IMR-90 (cell line): ENCODE results near the gene SAMD15. TPM values are rescaled to one million over a fixed set of nuclear protein-coding genes. Genes with fewer than 3 reads are reported as not detected.

Source experiments
- ATAC-seq: fragments of 200-7000 bp; cut with Tn5 transposase; 2 replicates; pipeline ENCODE4 v1.9.1; 2020; ENCODE audit warnings: low read depth, mild to moderate bottlenecking, moderate library complexity
- BruUV-seq: library from RNA; stranded (reverse); fragments of 400-500 nt; replicated peaks from 2 replicates; lab custom pipeline; 2021; lab: Mats Ljungman, UMichigan
- CTCF ChIA-PET: fragments of 300-600 bp; formaldehyde crosslinking; extraction: SDS; loops from one replicate; lab custom pipeline; 2021; ENCODE audit warnings: antibody characterized with exemption; lab: Yijun Ruan, JAX
- POLR2A ChIA-PET: fragments of 300-600 bp; sonication (Branson Sonifier 250); formaldehyde crosslinking; loops from one replicate; lab custom pipeline; 2022; ENCODE audit warnings: antibody characterized with exemption; ENCODE audit not compliant: unreplicated experiment; lab: Charles Lee
- DNase-seq: peaks from one replicate; pipeline ENCODE4 v3.0.0; 2013
- H2AFZ ChIP-seq: replicated peaks from 2 replicates; pipeline ENCODE3; 2013; ENCODE audit warnings: low read length, mild to moderate bottlenecking; ENCODE audit not compliant: poor library complexity
- H2AK5ac ChIP-seq: 2 replicates; pipeline ENCODE4 v1.6.1; 2013; ENCODE audit warnings: low read depth, low read length, inconsistent platforms
- H2AK9ac ChIP-seq: replicated peaks from 2 replicates; pipeline ENCODE3; 2013; ENCODE audit warnings: mild to moderate bottlenecking, low read depth, low read length, moderate library complexity; ENCODE audit not compliant: poor library complexity
- H2BK120ac ChIP-seq: 2 replicates; pipeline ENCODE4 v1.6.1; 2013; ENCODE audit warnings: low read depth, low read length, inconsistent platforms
- H2BK15ac ChIP-seq: 3 replicates; pipeline ENCODE4 v1.6.1; 2013; ENCODE audit warnings: low read depth, low read length, inconsistent platforms
- H2BK20ac ChIP-seq: 2 replicates; pipeline ENCODE4 v1.6.1; 2013; ENCODE audit warnings: low read depth, mild to moderate bottlenecking, inconsistent platforms, low read length, moderate library complexity
- H2BK5ac ChIP-seq: 2 replicates; pipeline ENCODE4 v1.6.1; 2013; ENCODE audit warnings: mild to moderate bottlenecking, low read depth, low read length, inconsistent platforms; ENCODE audit not compliant: poor library complexity, severe bottlenecking
- H3K14ac ChIP-seq: replicated peaks from 2 replicates; pipeline ENCODE4 v1.6.1; 2013; ENCODE audit warnings: low read depth, low read length, inconsistent platforms
- H3K18ac ChIP-seq: 2 replicates; pipeline ENCODE4 v1.6.1; 2013; ENCODE audit warnings: low read depth, low read length, control low read depth
- H3K23ac ChIP-seq: 2 replicates; pipeline ENCODE4 v1.6.1; 2013; ENCODE audit warnings: low read depth, low read length, inconsistent platforms
- H3K27ac ChIP-seq: 2 replicates; pipeline ENCODE4 v1.5.1; 2013; ENCODE audit warnings: mild to moderate bottlenecking, control low read depth, low read length; ENCODE audit not compliant: insufficient read depth
- H3K27me3 ChIP-seq: 2 replicates; pipeline ENCODE4 v1.6.1; 2013; ENCODE audit warnings: low read length; ENCODE audit not compliant: control insufficient read depth, insufficient read depth
- H3K36me3 ChIP-seq: 2 replicates; pipeline ENCODE4 v1.6.1; 2013; ENCODE audit warnings: low read length, mixed read lengths; ENCODE audit not compliant: control insufficient read depth, insufficient read depth
- H3K4ac ChIP-seq: 2 replicates; pipeline ENCODE4 v1.6.1; 2013; ENCODE audit warnings: low read depth, low read length, inconsistent platforms
- H3K4me1 ChIP-seq: 2 replicates; pipeline ENCODE4 v1.6.1; 2013; ENCODE audit warnings: low read length, mixed read lengths; ENCODE audit not compliant: control insufficient read depth, insufficient read depth
- H3K4me2 ChIP-seq: 2 replicates; pipeline ENCODE4 v1.6.1; 2013; ENCODE audit warnings: low read depth, mild to moderate bottlenecking, control low read depth, low read length, moderate library complexity
- H3K4me3 ChIP-seq: 2 replicates; pipeline ENCODE4 v1.5.1; 2013; ENCODE audit warnings: low read depth, mild to moderate bottlenecking, control low read depth, low read length, moderate library complexity; ENCODE audit not compliant: insufficient read depth
- H3K56ac ChIP-seq: 2 replicates; pipeline ENCODE4 v1.6.1; 2013; ENCODE audit warnings: low read length, inconsistent platforms; ENCODE audit not compliant: insufficient read depth; ENCODE audit errors: extremely low read depth
- H3K79me1 ChIP-seq, 2 experiments: 2 replicates each; pipeline ENCODE4 v1.6.1; 2013; ENCODE audit warnings: low read length in 2 of 2, inconsistent platforms in 1 of 2, low read depth in 1 of 2
- H3K9ac ChIP-seq: 2 replicates; pipeline ENCODE4 v1.6.1; 2013; ENCODE audit warnings: low read depth, low read length, control low read depth
- H3K9me1 ChIP-seq: 2 replicates; pipeline ENCODE4 v1.6.1; 2013; ENCODE audit warnings: low read length, inconsistent platforms; ENCODE audit not compliant: insufficient read depth
- H3K9me3 ChIP-seq: 2 replicates; pipeline ENCODE4 v1.6.1; 2013; ENCODE audit warnings: low read length; ENCODE audit not compliant: control insufficient read depth, insufficient read depth
- H4K20me1 ChIP-seq: 2 replicates; pipeline ENCODE4 v1.6.1; 2013; ENCODE audit warnings: low read length, inconsistent platforms; ENCODE audit not compliant: insufficient read depth
- H4K5ac ChIP-seq: 2 replicates; pipeline ENCODE4 v1.6.1; 2013; ENCODE audit warnings: mild to moderate bottlenecking, low read depth, low read length, control low read depth
- H4K8ac ChIP-seq, 2 experiments: 2 replicates each; pipeline ENCODE4 v1.6.1; 2013; ENCODE audit warnings: low read depth in 2 of 2, low read length in 2 of 2, control low read depth in 1 of 2, inconsistent platforms in 1 of 2
- H4K91ac ChIP-seq: 2 replicates; pipeline ENCODE4 v1.6.1; 2013; ENCODE audit warnings: low read depth, low read length, inconsistent platforms; ENCODE audit not compliant: insufficient read depth
- BHLHE40 ChIP-seq: fragments of 150-350 bp; IDR thresholded peaks from 2 replicates; pipeline ENCODE4 v1.6.1; 2016; ENCODE audit warnings: mild to moderate bottlenecking, low read depth, low read length
- CEBPB ChIP-seq: IDR thresholded peaks from 2 replicates; pipeline ENCODE4 v1.6.1; 2012; ENCODE audit warnings: low read depth, low read length, improper control_type of control experiment
- CHD1 ChIP-seq: IDR thresholded peaks from 2 replicates; pipeline ENCODE4 v1.6.1; 2012; ENCODE audit warnings: low read depth, low read length, improper control_type of control experiment
- ELK1 ChIP-seq: fragments of 150-350 bp; IDR thresholded peaks from 2 replicates; pipeline ENCODE4 v1.6.1; 2016; ENCODE audit warnings: low read depth, mild to moderate bottlenecking, low read length, moderate library complexity, borderline replicate concordance
- MAFK ChIP-seq: IDR thresholded peaks from 2 replicates; pipeline ENCODE4 v1.6.1; 2012; ENCODE audit warnings: low read depth, low read length, improper control_type of control experiment
- MAZ ChIP-seq: IDR thresholded peaks from 2 replicates; pipeline ENCODE4 v1.6.1; 2012; ENCODE audit warnings: low read depth, mild to moderate bottlenecking, low read length, improper control_type of control experiment, moderate library complexity, borderline replicate concordance
- MXI1 ChIP-seq: IDR thresholded peaks from 2 replicates; pipeline ENCODE4 v1.6.1; 2012; ENCODE audit warnings: low read depth, mild to moderate bottlenecking, low read length, moderate library complexity, borderline replicate concordance
- NFE2L2 ChIP-seq: fragments of 150-350 bp; IDR thresholded peaks from 2 replicates; pipeline ENCODE4 v1.6.1; 2016; ENCODE audit warnings: low read depth, mild to moderate bottlenecking, low read length
- POLR2A ChIP-seq: IDR thresholded peaks from 2 replicates; pipeline ENCODE4 v1.6.1; 2012; ENCODE audit warnings: mild to moderate bottlenecking, low read depth, low read length
- RAD21 ChIP-seq: IDR thresholded peaks from 2 replicates; pipeline ENCODE4 v1.6.1; 2012; ENCODE audit warnings: low read length, improper control_type of control experiment
- RCOR1 ChIP-seq: IDR thresholded peaks from 2 replicates; pipeline ENCODE4 v1.6.1; 2012; ENCODE audit warnings: mild to moderate bottlenecking, low read length, improper control_type of control experiment; ENCODE audit not compliant: insufficient replicate concordance
- RFX5 ChIP-seq: IDR thresholded peaks from 2 replicates; pipeline ENCODE4 v1.8.0; 2012; ENCODE audit warnings: low read depth, mild to moderate bottlenecking, low read length, moderate library complexity
- SMC3 ChIP-seq: fragments of 150-350 bp; IDR thresholded peaks from 2 replicates; pipeline ENCODE4 v1.6.1; 2016; ENCODE audit warnings: low read depth, mild to moderate bottlenecking, antibody characterized with exemption, low read length, moderate library complexity
- WGBS, 2 experiments: methylation state at CpG; one replicate each; pipeline versions ENCODE4 v1.1.5 to v1.1.7; 2013; ENCODE audit warnings: missing lambda C conversion rate in 2 of 2; ENCODE audit not compliant: insufficient read length in 1 of 2; ENCODE audit errors: extremely low coverage in 2 of 2; 5-methylcytosine and 5-hydroxymethylcytosine counted together
- dilution Hi-C: fragments of 300-500 bp; cut with HindIII; formaldehyde crosslinking; loops from one replicate; pipeline ENCODE4 v1.14.3; 2018; ENCODE audit warnings: low sequenced_read_pairs; ENCODE audit not compliant: unreplicated experiment
- in situ Hi-C: fragments of 300-500 bp; cut with MboI; formaldehyde crosslinking; loops from 3 replicates; pipeline ENCODE4 v1.14.3; 2019; ENCODE audit warnings: low sequenced_read_pairs, inconsistent platforms, mixed read lengths
- intact Hi-C: fragments of 100-400 bp; cut with micrococcal nuclease; formaldehyde crosslinking; loops from 2 replicates; pipeline ENCODE4 v1.10.0; 2022
- polyA plus RNA-seq, 3 experiments: library from polyadenylated mRNA; depleted of rRNA; stranded (reverse); fragments of >200 nt; gene quantifications; 2 replicates each; pipeline ENCODE4 v1.2.3, GENCODE V29; 2012; ENCODE audit warnings: low replicate concordance in 1 of 3
- total RNA-seq: library from RNA; depleted of rRNA; stranded (reverse); fragments of >200 nt; gene quantifications from 2 replicates; pipeline ENCODE4 v1.2.3, GENCODE V29; 2012
- TF ChIP-seq, protein P1 (sequence below): conservative IDR thresholded peaks from 2 replicates; pipeline ENCODE4 v1.5.1; 2012; ENCODE audit warnings: mild to moderate bottlenecking, low read depth, low read length, improper control_type of control experiment
- TF ChIP-seq, protein P2 (sequence below): fragments of 150-350 bp; IDR thresholded peaks from 2 replicates; pipeline ENCODE4 v1.6.1; 2017; ENCODE audit warnings: mild to moderate bottlenecking, antibody characterized with exemption, low read length, low read depth

SAMD15 gene
- total and polyA plus RNA-seq, 2 of the 4 experiments (the other 2 are of a cell fraction), result 0.68 to 1.3 TPM

GRCh38 chr14:77406086-77406485, 28.9 kb downstream of the SAMD15 start:
- Histone ChIP-seq H3K36me3 (no peaks in the 10 kb centered on the region), H3K4me3 (no peak overlapping the region), H2BK20ac (no peak overlapping the region), H2BK5ac (no peak overlapping the region), H3K9me3 (no peaks in the 10 kb centered on the region), H2AK9ac (no peak overlapping the region), H3K4me2 (no peak overlapping the region), H3K56ac (no peak overlapping the region), H2BK15ac (no peak overlapping the region), H2BK120ac (no peak overlapping the region), H3K18ac (no peak overlapping the region), H4K91ac (no peak overlapping the region), H3K4me1 (no peaks in the 10 kb centered on the region), H3K9ac (no peak overlapping the region), H3K27me3 (peaks cover 10% of the 10 kb centered on the region), H2AK5ac (no peak overlapping the region), H4K8ac (no peak overlapping the region), H3K9me1 (no peaks in the 10 kb centered on the region), H3K14ac (no peak overlapping the region), H3K27ac (no peak overlapping the region), H2AFZ (no peak overlapping the region), H3K79me1 (no peaks in the 10 kb centered on the region), H3K23ac (no peak overlapping the region), H3K4ac (no peak overlapping the region), H4K20me1 (no peaks in the 10 kb centered on the region), H4K5ac (no peak overlapping the region)
- no peak for ATAC-seq
- WGBS, 2 experiments, result no CpG with 5 or more reads among the region's 3 CpGs
- BruUV-seq, result no TSS peak
- in situ Hi-C loops, result no loop called here
- intact Hi-C loops, result no loop called here
- CTCF ChIA-PET, result interaction anchor here (0.5 kb wide), 1 partner anchor 17 kb away, joined by 6 read pairs; no protein-coding TSS in a partner anchor
- DNase-seq, result no peak
- POLR2A ChIA-PET, result no interaction called here
- no peak for TF ChIP-seq RCOR1
- no peak for TF ChIP-seq SMC3
- TF ChIP-seq, protein P1, sequence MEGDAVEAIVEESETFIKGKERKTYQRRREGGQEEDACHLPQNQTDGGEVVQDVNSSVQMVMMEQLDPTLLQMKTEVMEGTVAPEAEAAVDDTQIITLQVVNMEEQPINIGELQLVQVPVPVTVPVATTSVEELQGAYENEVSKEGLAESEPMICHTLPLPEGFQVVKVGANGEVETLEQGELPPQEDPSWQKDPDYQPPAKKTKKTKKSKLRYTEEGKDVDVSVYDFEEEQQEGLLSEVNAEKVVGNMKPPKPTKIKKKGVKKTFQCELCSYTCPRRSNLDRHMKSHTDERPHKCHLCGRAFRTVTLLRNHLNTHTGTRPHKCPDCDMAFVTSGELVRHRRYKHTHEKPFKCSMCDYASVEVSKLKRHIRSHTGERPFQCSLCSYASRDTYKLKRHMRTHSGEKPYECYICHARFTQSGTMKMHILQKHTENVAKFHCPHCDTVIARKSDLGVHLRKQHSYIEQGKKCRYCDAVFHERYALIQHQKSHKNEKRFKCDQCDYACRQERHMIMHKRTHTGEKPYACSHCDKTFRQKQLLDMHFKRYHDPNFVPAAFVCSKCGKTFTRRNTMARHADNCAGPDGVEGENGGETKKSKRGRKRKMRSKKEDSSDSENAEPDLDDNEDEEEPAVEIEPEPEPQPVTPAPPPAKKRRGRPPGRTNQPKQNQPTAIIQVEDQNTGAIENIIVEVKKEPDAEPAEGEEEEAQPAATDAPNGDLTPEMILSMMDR, result no peak
- no peak for TF ChIP-seq RAD21
- TF ChIP-seq CHD1, result no peak
- no peak for TF ChIP-seq MAZ
- no peak for TF ChIP-seq CEBPB
- TF ChIP-seq MAFK, result no peak
- no peak for TF ChIP-seq BHLHE40
- TF ChIP-seq, protein P2, sequence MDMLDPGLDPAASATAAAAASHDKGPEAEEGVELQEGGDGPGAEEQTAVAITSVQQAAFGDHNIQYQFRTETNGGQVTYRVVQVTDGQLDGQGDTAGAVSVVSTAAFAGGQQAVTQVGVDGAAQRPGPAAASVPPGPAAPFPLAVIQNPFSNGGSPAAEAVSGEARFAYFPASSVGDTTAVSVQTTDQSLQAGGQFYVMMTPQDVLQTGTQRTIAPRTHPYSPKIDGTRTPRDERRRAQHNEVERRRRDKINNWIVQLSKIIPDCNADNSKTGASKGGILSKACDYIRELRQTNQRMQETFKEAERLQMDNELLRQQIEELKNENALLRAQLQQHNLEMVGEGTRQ, result no peak
- TF ChIP-seq POLR2A, result no peak
- no peak for TF ChIP-seq ELK1
- no peak for TF ChIP-seq RFX5
- no peak for TF ChIP-seq NFE2L2
- TF ChIP-seq MXI1, result no peak
- dilution Hi-C loops, result no loop called here
